Measurements from ENCODE around the gene ZFAND3. TPM values are rescaled to one million over a fixed set of nuclear protein-coding genes. Genes with fewer than 3 reads are reported as not detected.

The ZFAND3 gene
- polyA plus RNA-seq, 1 experiment = 15.5 TPM

- POLR2A ChIA-PET = no interaction called here
- H3K9me3 ChIP-seq (ENCODE audit: control insufficient read depth, insufficient read depth, low read length) = no peaks in the 10 kb centered on the region
- no peak overlapping the region for H3K27ac ChIP-seq (ENCODE audit: low read depth, low read length)
- DNase-seq (ENCODE audit: low read depth, low spot score) = no peak
- CTCF ChIA-PET = interaction anchor here (0.6 kb wide), 1 partner anchor 267 kb away, joined by 17 read pairs; no protein-coding TSS in a partner anchor
- H3K27me3 ChIP-seq (ENCODE audit: control insufficient read depth, insufficient read depth, low read length) = no peaks in the 10 kb centered on the region
- H3K4me3 ChIP-seq (ENCODE audit: low read depth, low read length) = no peak overlapping the region
- no peak for TF ChIP-seq CTCF (IDR thresholded peaks at IDR 0.05; ENCODE audit: low read depth, low read length)
Observed at GRCh38 chr6:38110481-38110971, 291.0 kb downstream of the ZFAND3 start.

GRCh38 chr6:38112181-38112580 lies 292.7 kb downstream of the ZFAND3 start:
- no peaks in the 10 kb centered on the region for H3K27me3 ChIP-seq (ENCODE audit: control insufficient read depth, insufficient read depth, low read length)
- POLR2A ChIA-PET = interaction anchor here (0.6 kb wide), 1 partner anchor 8 kb away, joined by 5 read pairs; no protein-coding TSS in a partner anchor
- no peak overlapping the region for H3K27ac ChIP-seq (ENCODE audit: low read depth, low read length)
- CTCF ChIA-PET = interaction anchor here (0.6 to 0.8 kb wide), 2 partner anchors 12 to 45 kb away, joined by 3 to 4 read pairs; no protein-coding TSS in a partner anchor
- no peak overlapping the region for H3K4me3 ChIP-seq (ENCODE audit: low read depth, low read length)
- no peaks in the 10 kb centered on the region for H3K9me3 ChIP-seq (ENCODE audit: control insufficient read depth, insufficient read depth, low read length)
- no peak for TF ChIP-seq CTCF (IDR thresholded peaks at IDR 0.05; ENCODE audit: low read depth, low read length)
- DNase-seq (ENCODE audit: low read depth, low spot score) = no peak

DNA sequence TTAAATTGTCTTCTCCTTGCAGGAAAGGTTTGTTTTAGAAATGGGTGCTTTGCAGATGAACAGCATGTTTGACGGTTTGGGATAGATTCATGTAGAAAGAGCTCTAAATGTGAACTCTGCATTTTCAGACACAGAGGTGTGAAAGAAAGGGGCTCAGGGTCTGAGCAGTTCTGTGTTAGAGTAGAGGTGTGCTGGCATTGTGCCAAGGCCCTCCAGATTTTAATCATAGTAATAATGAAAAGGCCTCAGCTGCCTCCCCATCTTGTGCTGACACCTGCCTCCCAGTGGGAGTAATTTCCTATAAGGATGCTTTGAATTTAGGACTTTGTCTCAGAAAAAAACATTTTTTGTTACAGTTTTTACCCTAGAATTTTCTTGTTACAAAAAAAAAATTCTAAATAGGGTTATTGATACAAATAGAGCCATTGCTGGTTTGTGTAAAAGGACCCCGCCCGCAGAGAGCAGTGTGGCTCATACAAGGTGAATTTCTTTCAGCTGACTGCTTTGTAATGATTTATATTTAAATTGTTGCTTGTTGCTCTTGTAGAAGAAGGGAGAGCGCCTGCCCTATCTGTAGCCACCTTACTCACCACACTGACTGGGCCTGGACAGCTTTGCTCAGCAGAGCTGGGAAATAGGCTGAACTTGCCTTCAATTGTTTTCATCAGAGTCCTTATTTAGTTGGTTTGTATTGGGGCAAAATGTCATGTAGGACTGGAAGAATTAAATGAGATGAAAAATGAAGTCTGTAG lies 294.5 kb downstream of the ZFAND3 start:
- CTCF ChIA-PET = interaction anchor here (0.5 kb wide), 1 partner anchor 15 kb away, joined by 3 read pairs; no protein-coding TSS in a partner anchor

DNA sequence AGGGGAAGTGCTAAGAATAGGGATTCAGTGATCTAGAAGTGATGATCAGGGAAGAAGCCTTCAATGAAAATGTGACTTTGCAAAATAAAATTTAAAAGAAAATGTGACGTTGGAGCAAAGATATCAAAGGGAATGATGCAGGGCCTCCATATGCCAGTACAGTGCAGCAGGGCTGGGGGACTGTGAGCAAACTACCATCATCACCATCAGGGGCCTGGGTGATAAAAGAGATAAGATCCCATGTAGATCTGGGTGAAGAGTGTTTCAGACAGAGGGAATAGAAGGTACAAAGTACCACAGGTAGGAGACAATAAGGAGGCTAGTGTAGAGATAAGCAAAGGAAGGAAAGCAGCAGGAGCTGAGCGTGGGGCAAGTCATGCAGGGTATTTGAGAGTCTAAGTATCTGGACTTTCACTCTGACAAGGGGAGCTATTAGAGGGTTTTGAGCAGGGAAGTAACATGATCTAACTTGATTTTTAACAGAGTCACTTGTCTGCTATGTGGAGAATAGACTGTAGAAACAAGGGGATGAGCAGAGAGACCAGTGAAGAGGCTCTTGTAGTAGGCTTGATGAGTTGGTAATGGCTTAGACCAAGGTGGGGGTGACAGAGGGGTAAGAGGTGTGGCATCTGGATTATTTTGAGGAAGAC lies 295.6 kb downstream of the ZFAND3 start:
- POLR2A ChIA-PET = no interaction called here
- DNase-seq (ENCODE audit: low read depth, low spot score) = peak; percentile 15

More for the DNA sequence above, 294.5 kb downstream of the ZFAND3 start:
- H3K27ac ChIP-seq (ENCODE audit: low read depth, low read length) = no peak overlapping the region
- POLR2A ChIA-PET = no interaction called here
- TF ChIP-seq CTCF (IDR thresholded peaks at IDR 0.05; ENCODE audit: low read depth, low read length) = no peak
- no peak for DNase-seq (ENCODE audit: low read depth, low spot score)
- no peaks in the 10 kb centered on the region for H3K27me3 ChIP-seq (ENCODE audit: control insufficient read depth, insufficient read depth, low read length)
- H3K4me3 ChIP-seq (ENCODE audit: low read depth, low read length) = no peak overlapping the region
- no peaks in the 10 kb centered on the region for H3K9me3 ChIP-seq (ENCODE audit: control insufficient read depth, insufficient read depth, low read length)

More for the DNA sequence above, 295.6 kb downstream of the ZFAND3 start:
- Histone ChIP-seq H3K9me3 (ENCODE audit: control insufficient read depth, insufficient read depth, low read length) (no peaks in the 10 kb centered on the region), H3K27ac (ENCODE audit: low read depth, low read length) (no peak overlapping the region), H3K4me3 (ENCODE audit: low read depth, low read length) (no peak overlapping the region), H3K27me3 (ENCODE audit: control insufficient read depth, insufficient read depth, low read length) (no peaks in the 10 kb centered on the region)
- CTCF ChIA-PET = no interaction called here
- no peak for TF ChIP-seq CTCF (IDR thresholded peaks at IDR 0.05; ENCODE audit: low read depth, low read length)

Data from AG04450 (cell line).